ENCODE data around the gene TRIM47. TPM values are rescaled to one million over a fixed set of nuclear protein-coding genes. Genes with fewer than 3 reads are reported as not detected.

The TRIM47 gene
- total and polyA plus RNA-seq, 2 of the 13 experiments (the other 11 are each of a cell fraction or from before 2014, with no cell fraction given): 33.5 to 82.0 TPM

DNA sequence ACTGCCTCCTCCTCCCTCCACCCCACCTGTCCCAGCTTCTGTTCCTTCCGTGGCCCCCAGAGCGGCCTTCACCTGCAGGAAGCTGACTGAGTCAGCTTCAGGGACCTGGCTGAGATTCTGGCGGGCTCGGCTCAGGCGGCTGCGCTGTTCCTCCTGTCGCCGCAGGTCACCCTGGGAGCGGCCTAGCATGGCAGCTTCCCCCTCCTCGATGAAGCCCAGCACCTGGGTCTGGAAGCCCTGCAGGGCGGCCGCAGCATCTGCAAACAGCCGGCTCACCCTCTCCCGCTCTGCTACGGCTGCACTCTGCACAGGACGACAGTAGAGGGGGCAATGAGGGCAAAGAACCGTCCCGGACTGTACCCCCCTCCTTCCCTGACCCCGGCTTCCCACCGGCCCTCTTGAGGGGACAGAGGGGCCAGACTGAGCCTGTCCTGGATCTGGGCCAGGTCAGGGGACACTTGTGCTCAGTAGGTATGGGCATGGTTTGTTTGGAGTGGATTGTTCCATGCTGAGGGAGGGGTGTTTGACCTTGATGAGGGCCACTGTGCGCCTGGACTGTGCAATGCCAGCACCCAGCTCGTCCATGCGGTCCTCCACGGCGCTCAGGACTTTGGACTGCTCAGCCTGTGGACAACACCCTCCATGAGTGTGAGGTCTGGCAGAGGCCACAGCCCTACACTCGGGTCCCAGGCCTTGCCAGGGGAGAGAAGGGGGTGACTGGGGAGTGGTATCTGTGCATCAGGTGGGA, 2.0 kb downstream of the TRIM47 start (continued):
- TF ChIP-seq, protein P1, sequence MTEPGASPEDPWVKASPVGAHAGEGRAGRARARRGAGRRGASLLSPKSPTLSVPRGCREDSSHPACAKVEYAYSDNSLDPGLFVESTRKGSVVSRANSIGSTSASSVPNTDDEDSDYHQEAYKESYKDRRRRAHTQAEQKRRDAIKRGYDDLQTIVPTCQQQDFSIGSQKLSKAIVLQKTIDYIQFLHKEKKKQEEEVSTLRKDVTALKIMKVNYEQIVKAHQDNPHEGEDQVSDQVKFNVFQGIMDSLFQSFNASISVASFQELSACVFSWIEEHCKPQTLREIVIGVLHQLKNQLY (CRISPR knock-in tag; IDR thresholded peaks at IDR 0.05): peak; percentile 92; the same call in 1 of the 2 replicates
- TF ChIP-seq MAFF (IDR thresholded peaks at IDR 0.05; ENCODE audit: low read depth, low read length) (0 out of 2 replicates have a peak, but pooled peaks have one; percentile 13), ZNF775 (CRISPR knock-in tag; IDR thresholded peaks at IDR 0.05; ENCODE audit: borderline replicate concordance) (no peak), ZNF276 (CRISPR knock-in tag; IDR thresholded peaks at IDR 0.05; ENCODE audit: low read depth) (peak; percentile 94), CC2D1A (CRISPR knock-in tag; IDR thresholded peaks at IDR 0.05) (no peak), NFYC (CRISPR knock-in tag; IDR thresholded peaks at IDR 0.05) (peak; percentile 14; the same call in 1 of the 2 replicates), ZNF121 (CRISPR knock-in tag; IDR thresholded peaks at IDR 0.05) (peak; percentile 85; the same call in 1 of the 2 replicates), ZSCAN12 (CRISPR knock-in tag; IDR thresholded peaks at IDR 0.05) (0 out of 2 replicates have a peak, but pooled peaks have one; percentile 16), MTA1 (CRISPR knock-in tag; IDR thresholded peaks at IDR 0.05; ENCODE audit: borderline replicate concordance) (peak; percentile 99), U2AF1 (optimal IDR thresholded peaks at IDR 0.05; ENCODE audit: low read depth, low read length) (peak; percentile 94), ZNF331 (CRISPR knock-in tag; IDR thresholded peaks at IDR 0.05) (peak; percentile 91), SKI (IDR thresholded peaks at IDR 0.05; ENCODE audit: partially characterized antibody) (peak; percentile 97), KAT2B (IDR thresholded peaks at IDR 0.05; ENCODE audit: borderline replicate concordance, low read depth, low read length) (no peak)
- TF ChIP-seq, protein P2, sequence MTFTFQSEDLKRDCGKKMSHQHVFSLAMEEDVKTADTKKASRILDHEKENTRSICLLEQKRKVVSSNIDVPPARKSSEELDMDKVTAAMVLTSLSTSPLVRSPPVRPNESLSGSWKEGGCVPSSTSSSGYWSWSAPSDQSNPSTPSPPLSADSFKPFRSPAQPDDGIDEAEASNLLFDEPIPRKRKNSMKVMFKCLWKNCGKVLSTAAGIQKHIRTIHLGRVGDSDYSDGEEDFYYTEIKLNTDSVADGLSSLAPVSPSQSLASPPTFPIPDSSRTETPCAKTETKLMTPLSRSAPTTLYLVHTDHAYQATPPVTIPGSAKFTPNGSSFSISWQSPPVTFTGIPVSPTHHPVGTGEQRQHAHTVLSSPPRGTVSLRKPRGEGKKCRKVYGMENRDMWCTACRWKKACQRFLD (CRISPR knock-in tag; IDR thresholded peaks at IDR 0.05; ENCODE audit: borderline replicate concordance): 0 out of 2 replicates have a peak, but pooled peaks have one; percentile 27
- TF ChIP-seq, protein P3, sequence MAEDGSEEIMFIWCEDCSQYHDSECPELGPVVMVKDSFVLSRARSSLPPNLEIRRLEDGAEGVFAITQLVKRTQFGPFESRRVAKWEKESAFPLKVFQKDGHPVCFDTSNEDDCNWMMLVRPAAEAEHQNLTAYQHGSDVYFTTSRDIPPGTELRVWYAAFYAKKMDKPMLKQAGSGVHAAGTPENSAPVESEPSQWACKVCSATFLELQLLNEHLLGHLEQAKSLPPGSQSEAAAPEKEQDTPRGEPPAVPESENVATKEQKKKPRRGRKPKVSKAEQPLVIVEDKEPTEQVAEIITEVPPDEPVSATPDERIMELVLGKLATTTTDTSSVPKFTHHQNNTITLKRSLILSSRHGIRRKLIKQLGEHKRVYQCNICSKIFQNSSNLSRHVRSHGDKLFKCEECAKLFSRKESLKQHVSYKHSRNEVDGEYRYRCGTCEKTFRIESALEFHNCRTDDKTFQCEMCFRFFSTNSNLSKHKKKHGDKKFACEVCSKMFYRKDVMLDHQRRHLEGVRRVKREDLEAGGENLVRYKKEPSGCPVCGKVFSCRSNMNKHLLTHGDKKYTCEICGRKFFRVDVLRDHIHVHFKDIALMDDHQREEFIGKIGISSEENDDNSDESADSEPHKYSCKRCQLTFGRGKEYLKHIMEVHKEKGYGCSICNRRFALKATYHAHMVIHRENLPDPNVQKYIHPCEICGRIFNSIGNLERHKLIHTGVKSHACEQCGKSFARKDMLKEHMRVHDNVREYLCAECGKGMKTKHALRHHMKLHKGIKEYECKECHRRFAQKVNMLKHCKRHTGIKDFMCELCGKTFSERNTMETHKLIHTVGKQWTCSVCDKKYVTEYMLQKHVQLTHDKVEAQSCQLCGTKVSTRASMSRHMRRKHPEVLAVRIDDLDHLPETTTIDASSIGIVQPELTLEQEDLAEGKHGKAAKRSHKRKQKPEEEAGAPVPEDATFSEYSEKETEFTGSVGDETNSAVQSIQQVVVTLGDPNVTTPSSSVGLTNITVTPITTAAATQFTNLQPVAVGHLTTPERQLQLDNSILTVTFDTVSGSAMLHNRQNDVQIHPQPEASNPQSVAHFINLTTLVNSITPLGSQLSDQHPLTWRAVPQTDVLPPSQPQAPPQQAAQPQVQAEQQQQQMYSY (CRISPR knock-in tag; IDR thresholded peaks at IDR 0.05): no peak; the same call in 1 of the 2 replicates
- TF ChIP-seq, protein P4, sequence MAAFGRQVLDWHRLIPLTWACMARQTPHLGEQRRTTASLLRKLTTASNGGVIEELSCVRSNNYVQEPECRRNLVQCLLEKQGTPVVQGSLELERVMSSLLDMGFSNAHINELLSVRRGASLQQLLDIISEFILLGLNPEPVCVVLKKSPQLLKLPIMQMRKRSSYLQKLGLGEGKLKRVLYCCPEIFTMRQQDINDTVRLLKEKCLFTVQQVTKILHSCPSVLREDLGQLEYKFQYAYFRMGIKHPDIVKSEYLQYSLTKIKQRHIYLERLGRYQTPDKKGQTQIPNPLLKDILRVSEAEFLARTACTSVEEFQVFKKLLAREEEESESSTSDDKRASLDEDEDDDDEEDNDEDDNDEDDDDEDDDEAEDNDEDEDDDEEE (CRISPR knock-in tag; IDR thresholded peaks at IDR 0.05): peak; percentile 42; the same call in 1 of the 2 replicates
- TF ChIP-seq, protein P5, sequence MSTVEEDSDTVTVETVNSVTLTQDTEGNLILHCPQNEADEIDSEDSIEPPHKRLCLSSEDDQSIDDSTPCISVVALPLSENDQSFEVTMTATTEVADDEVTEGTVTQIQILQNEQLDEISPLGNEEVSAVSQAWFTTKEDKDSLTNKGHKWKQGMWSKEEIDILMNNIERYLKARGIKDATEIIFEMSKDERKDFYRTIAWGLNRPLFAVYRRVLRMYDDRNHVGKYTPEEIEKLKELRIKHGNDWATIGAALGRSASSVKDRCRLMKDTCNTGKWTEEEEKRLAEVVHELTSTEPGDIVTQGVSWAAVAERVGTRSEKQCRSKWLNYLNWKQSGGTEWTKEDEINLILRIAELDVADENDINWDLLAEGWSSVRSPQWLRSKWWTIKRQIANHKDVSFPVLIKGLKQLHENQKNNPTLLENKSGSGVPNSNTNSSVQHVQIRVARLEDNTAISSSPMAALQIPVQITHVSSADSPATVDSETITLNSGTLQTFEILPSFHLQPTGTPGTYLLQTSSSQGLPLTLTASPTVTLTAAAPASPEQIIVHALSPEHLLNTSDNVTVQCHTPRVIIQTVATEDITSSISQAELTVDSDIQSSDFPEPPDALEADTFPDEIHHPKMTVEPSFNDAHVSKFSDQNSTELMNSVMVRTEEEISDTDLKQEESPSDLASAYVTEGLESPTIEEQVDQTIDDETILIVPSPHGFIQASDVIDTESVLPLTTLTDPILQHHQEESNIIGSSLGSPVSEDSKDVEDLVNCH (CRISPR knock-in tag; IDR thresholded peaks at IDR 0.05): peak; percentile 86; the same call in 1 of the 2 replicates

All from HepG2 (cell line).